Measurements from ENCODE around the gene CALHM4. TPM values are rescaled to one million over a fixed set of nuclear protein-coding genes. Genes with fewer than 3 reads are reported as not detected.

CALHM4 gene
- total and polyA plus RNA-seq, 7 donors: 0.07 to 1.2 (median 0.34) TPM; not detected in 2

- intact Hi-C loops (cut with DNase I): no loop called here
- no peak for DNase-seq
- 96 to 100% (median 97%) methylated on average over 4 of the region's 4 CpGs for WGBS, 3 donors
- no peaks in the 10 kb centered on the region for H3K27me3 ChIP-seq (ENCODE audit: insufficient read depth in 3 of 3, low read length in 2 of 3)
- ATAC-seq: no peak
- H3K4me1 ChIP-seq: no peaks in the 10 kb centered on the region
- H3K36me3 ChIP-seq (ENCODE audit: insufficient read depth in 1 of 2, low read depth in 1 of 2): peaks cover 0 to 24% of the 10 kb centered on the region in 2 donors
- H3K9me3 ChIP-seq: no peaks in the 10 kb centered on the region
- TF ChIP-seq, protein P1, sequence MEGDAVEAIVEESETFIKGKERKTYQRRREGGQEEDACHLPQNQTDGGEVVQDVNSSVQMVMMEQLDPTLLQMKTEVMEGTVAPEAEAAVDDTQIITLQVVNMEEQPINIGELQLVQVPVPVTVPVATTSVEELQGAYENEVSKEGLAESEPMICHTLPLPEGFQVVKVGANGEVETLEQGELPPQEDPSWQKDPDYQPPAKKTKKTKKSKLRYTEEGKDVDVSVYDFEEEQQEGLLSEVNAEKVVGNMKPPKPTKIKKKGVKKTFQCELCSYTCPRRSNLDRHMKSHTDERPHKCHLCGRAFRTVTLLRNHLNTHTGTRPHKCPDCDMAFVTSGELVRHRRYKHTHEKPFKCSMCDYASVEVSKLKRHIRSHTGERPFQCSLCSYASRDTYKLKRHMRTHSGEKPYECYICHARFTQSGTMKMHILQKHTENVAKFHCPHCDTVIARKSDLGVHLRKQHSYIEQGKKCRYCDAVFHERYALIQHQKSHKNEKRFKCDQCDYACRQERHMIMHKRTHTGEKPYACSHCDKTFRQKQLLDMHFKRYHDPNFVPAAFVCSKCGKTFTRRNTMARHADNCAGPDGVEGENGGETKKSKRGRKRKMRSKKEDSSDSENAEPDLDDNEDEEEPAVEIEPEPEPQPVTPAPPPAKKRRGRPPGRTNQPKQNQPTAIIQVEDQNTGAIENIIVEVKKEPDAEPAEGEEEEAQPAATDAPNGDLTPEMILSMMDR (IDR thresholded peaks at IDR 0.05): no peak
- no peak overlapping the region for H3K4me3 ChIP-seq
- H3K27ac ChIP-seq: no peak overlapping the region
Measured at GRCh38 chr6:116605935-116606334, 52.4 kb downstream of the CALHM4 start.

Other genes starting within 250 kb of the CALHM4 start
- 10 to 100 TPM in 3 of 4 donors, 1 to 10 TPM in 1; 9.6 to 26.7 (median 12.1) TPM for gene DSE, start 182.8 kb upstream of the CALHM4 start, total RNA-seq
- gene DSE, start 182.8 kb upstream of the CALHM4 start, polyA plus RNA-seq: 1 to 10 TPM; 2.3 to 5.2 (median 3.2) TPM
- under 1 TPM in 3 of 4 donors, not detected in 1; 0.50 to 0.84 (median 0.61) TPM for gene CALHM6, start 92.4 kb upstream of the CALHM4 start, total RNA-seq
- gene CALHM6, start 92.4 kb upstream of the CALHM4 start, polyA plus RNA-seq: 1 to 10 TPM in 2 of 3 donors, under 1 TPM in 1; 0.97 to 2.1 (median 1.1) TPM
- gene CALHM5, start 42.1 kb upstream of the CALHM4 start, total RNA-seq: 1 to 10 TPM in 1 of 4 donors, under 1 TPM in 3; 0.58 to 1.2 (median 0.82) TPM
- gene CALHM5, start 42.1 kb upstream of the CALHM4 start, polyA plus RNA-seq: under 1 TPM; 0.52 to 0.82 (median 0.73) TPM
- not detected for gene TRAPPC3L, start 8.1 kb upstream of the CALHM4 start, total RNA-seq
- under 1 TPM; 0.03 to 0.16 (median 0.06) TPM for gene TRAPPC3L, start 8.1 kb upstream of the CALHM4 start, polyA plus RNA-seq
- 10 to 100 TPM; 49.5 to 71.4 (median 69.3) TPM for gene RWDD1, start 17.8 kb downstream of the CALHM4 start, total RNA-seq
- gene RWDD1, start 17.8 kb downstream of the CALHM4 start, polyA plus RNA-seq: 100 to 1,000 TPM in 1 of 3 donors, 10 to 100 TPM in 2; 72.0 to 153 (median 86.5) TPM
- under 1 TPM in 3 of 4 donors, not detected in 1; 0.21 to 0.71 (median 0.38) TPM for gene RSPH4A, start 62.7 kb downstream of the CALHM4 start, total RNA-seq
- gene RSPH4A, start 62.7 kb downstream of the CALHM4 start, polyA plus RNA-seq: under 1 TPM; 0.13 to 0.22 (median 0.14) TPM
- gene ZUP1, start 115.0 kb downstream of the CALHM4 start, total RNA-seq: 1 to 10 TPM; 3.6 to 5.9 (median 4.6) TPM
- 1 to 10 TPM; 3.4 to 9.7 (median 4.6) TPM for gene ZUP1, start 115.0 kb downstream of the CALHM4 start, polyA plus RNA-seq
- gene KPNA5, start 127.5 kb downstream of the CALHM4 start, total RNA-seq: 10 to 100 TPM; 10.2 to 20.7 (median 13.8) TPM
- 10 to 100 TPM in 1 of 3 donors, 1 to 10 TPM in 2; 2.7 to 12.7 (median 6.3) TPM for gene KPNA5, start 127.5 kb downstream of the CALHM4 start, polyA plus RNA-seq
- 1 to 10 TPM; 1.8 to 7.7 (median 3.4) TPM for gene FAM162B, start 212.0 kb downstream of the CALHM4 start, total RNA-seq
- 1 to 10 TPM; 2.3 to 3.7 (median 2.8) TPM for gene FAM162B, start 212.0 kb downstream of the CALHM4 start, polyA plus RNA-seq